GM19023 (cell line): ENCODE results near the gene OR2F2.

Experiments
- ATAC-seq: cut with Tn5 transposase; IDR thresholded peaks from one replicate; pipeline ENCODE4 v1.9.1; 2021; ENCODE audit warnings: mild to moderate bottlenecking, moderate library complexity; ENCODE audit not compliant: unreplicated experiment

The OR2F2 gene

GRCh38 chr7:143934526-143935325 lies at the start of gene OR2F2:
OR2F2 (plus strand) TSS chr7:143935233; CDS start chr7:143935233, 0 bp downstream.
- ATAC-seq, result no peak

- ATAC-seq, result no peak
Observed at GRCh38 chr7:143885951-143886350, 49.1 kb upstream of the OR2F2 start.

- ATAC-seq, result no peak
Observed at GRCh38 chr7:143886826-143887477, 48.1 kb upstream of the OR2F2 start.

DNA sequence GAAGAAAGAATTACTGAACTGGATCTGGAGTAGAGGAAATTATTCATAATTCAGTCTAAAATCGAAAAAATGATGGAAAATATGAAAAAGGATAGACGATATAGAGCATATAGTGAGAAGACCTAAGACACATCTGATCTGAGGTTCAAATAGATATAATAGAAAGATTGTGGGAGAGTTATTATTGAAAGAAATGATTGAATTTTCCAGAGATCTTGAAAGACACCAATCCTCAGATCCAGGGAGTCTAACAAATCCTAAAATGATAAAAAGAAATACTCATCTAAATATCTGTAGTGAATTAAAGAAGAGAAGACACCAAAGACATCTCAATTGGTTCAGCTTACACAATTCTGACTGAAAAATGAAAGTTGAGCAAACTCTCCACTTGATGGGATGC lies 46.0 kb upstream of the OR2F2 start:
- ATAC-seq, result no peak

GRCh38 chr7:143890558-143890957 lies 44.5 kb upstream of the OR2F2 start:
- no peak for ATAC-seq

DNA sequence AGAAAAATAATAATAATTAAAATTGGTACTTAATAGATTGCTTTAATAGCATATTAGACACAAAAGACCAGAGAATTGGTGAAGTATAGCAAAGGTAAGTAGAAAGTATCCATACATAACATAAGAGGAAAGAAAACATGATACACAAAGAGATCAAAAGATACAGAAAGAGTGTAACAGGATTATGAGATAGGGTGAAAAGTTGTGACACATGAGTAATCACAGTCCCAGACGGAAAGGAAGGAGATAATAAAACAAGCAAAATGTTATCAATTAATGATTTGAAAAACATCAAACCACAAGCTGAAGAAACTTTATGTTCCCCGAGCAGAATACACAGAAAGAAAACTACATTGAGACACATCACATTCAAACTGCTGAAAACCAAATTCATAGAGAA lies 43.6 kb upstream of the OR2F2 start:
- ATAC-seq, result no peak

GRCh38 chr7:143892527-143893300 lies 42.3 kb upstream of the OR2F2 start:
- ATAC-seq, result peak; percentile 98

GRCh38 chr7:143896667-143897066 lies 38.4 kb upstream of the OR2F2 start:
- no peak for ATAC-seq

- no peak for ATAC-seq
Observed at GRCh38 chr7:143898810-143899209, 36.2 kb upstream of the OR2F2 start.

- no peak for ATAC-seq
Observed at GRCh38 chr7:143900230-143900766, 34.7 kb upstream of the OR2F2 start.

GRCh38 chr7:143901332-143901667 lies 33.7 kb upstream of the OR2F2 start:
- ATAC-seq, result no peak

- peak; percentile 95 for ATAC-seq
Observed at GRCh38 chr7:143901668-143902331, 33.2 kb upstream of the OR2F2 start, which contains the start of gene TCAF1. TCAF1 (minus strand) TSS chr7:143902176; CDS start chr7:143876608, 25,568 bp downstream.

DNA sequence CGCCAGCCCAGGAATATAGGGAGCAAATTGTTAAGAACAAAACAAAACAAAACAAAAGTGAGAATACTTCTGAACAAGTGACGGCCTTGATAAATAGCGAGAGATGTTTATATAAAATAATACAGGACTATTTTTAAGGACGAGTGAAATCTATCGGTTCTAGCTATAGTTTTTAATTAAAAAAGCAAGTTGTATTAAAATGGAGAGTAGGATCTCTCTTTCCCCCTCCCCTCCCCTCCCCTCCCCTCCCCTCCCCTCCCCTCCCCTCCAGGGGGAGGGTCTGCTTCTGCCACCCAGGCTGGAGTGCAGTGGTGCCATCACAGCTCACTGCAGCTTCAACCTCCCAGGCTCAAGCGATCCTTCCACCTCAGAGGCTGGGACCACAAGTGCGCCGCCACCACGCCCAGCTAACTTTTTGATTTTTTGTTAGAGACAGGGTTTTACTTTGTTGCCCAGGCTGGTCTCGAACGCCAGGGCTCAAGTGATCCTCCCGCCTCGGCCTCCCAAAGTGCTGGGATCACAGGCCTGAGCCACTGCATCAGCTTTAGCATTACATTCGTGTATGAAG lies 32.6 kb upstream of the OR2F2 start:
- ATAC-seq, result no peak

GRCh38 chr7:143905509-143905908 lies 29.5 kb upstream of the OR2F2 start:
- ATAC-seq, result no peak

- no peak for ATAC-seq
Observed at GRCh38 chr7:143906151-143906550, 28.9 kb upstream of the OR2F2 start.

- no peak for ATAC-seq
Observed at GRCh38 chr7:143906895-143907294, 28.1 kb upstream of the OR2F2 start.

GRCh38 chr7:143908120-143908519 lies 26.9 kb upstream of the OR2F2 start:
- no peak for ATAC-seq

DNA sequence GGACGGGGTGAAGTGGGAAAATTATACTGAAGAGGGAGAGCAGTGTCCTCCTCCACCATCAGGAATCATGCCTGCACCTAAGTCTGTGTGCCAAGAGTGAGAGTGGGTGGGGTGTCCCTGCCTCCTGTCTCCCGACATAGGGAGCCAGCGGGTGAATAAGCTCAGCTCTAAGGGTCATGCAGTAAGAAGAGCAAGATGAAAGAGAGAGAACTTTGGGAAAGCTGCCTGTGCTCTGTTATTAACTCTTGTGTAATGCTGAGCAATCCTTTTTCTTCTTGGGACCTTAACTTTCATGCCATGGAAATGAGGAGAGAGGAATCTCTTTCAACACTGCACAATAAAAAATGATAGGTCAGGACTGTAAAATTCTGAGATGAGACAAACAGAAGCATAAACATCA lies 25.2 kb upstream of the OR2F2 start:
- ATAC-seq, result no peak

- no peak for ATAC-seq
Observed at GRCh38 chr7:143910473-143911248, 24.4 kb upstream of the OR2F2 start.
